IMR-90 (cell line): ENCODE results near the gene SLC26A5. TPM values are rescaled to one million over a fixed set of nuclear protein-coding genes. Genes with fewer than 3 reads are reported as not detected.

ENCODE experiments used
- ATAC-seq: fragments of 200-7000 bp; cut with Tn5 transposase; 2 replicates; pipeline ENCODE4 v1.9.1; 2020; ENCODE audit warnings: low read depth, mild to moderate bottlenecking, moderate library complexity
- BruUV-seq: library from RNA; stranded (reverse); fragments of 400-500 nt; replicated peaks from 2 replicates; lab custom pipeline; 2021; lab: Mats Ljungman, UMichigan
- CTCF ChIA-PET: fragments of 300-600 bp; formaldehyde crosslinking; extraction: SDS; loops from one replicate; lab custom pipeline; 2021; ENCODE audit warnings: antibody characterized with exemption; lab: Yijun Ruan, JAX
- POLR2A ChIA-PET: fragments of 300-600 bp; sonication (Branson Sonifier 250); formaldehyde crosslinking; loops from one replicate; lab custom pipeline; 2022; ENCODE audit warnings: antibody characterized with exemption; ENCODE audit not compliant: unreplicated experiment; lab: Charles Lee
- DNase-seq: peaks from one replicate; pipeline ENCODE4 v3.0.0; 2013
- H2AFZ ChIP-seq: replicated peaks from 2 replicates; pipeline ENCODE3; 2013; ENCODE audit warnings: low read length, mild to moderate bottlenecking; ENCODE audit not compliant: poor library complexity
- H2AK5ac ChIP-seq: 2 replicates; pipeline ENCODE4 v1.6.1; 2013; ENCODE audit warnings: low read depth, low read length, inconsistent platforms
- H2AK9ac ChIP-seq: replicated peaks from 2 replicates; pipeline ENCODE3; 2013; ENCODE audit warnings: mild to moderate bottlenecking, low read depth, low read length, moderate library complexity; ENCODE audit not compliant: poor library complexity
- H2BK120ac ChIP-seq: 2 replicates; pipeline ENCODE4 v1.6.1; 2013; ENCODE audit warnings: low read depth, low read length, inconsistent platforms
- H2BK15ac ChIP-seq: 3 replicates; pipeline ENCODE4 v1.6.1; 2013; ENCODE audit warnings: low read depth, low read length, inconsistent platforms
- H2BK20ac ChIP-seq: 2 replicates; pipeline ENCODE4 v1.6.1; 2013; ENCODE audit warnings: low read depth, mild to moderate bottlenecking, inconsistent platforms, low read length, moderate library complexity
- H2BK5ac ChIP-seq: 2 replicates; pipeline ENCODE4 v1.6.1; 2013; ENCODE audit warnings: mild to moderate bottlenecking, low read depth, low read length, inconsistent platforms; ENCODE audit not compliant: poor library complexity, severe bottlenecking
- H3K14ac ChIP-seq: replicated peaks from 2 replicates; pipeline ENCODE4 v1.6.1; 2013; ENCODE audit warnings: low read depth, low read length, inconsistent platforms
- H3K18ac ChIP-seq: 2 replicates; pipeline ENCODE4 v1.6.1; 2013; ENCODE audit warnings: low read depth, low read length, control low read depth
- H3K23ac ChIP-seq: 2 replicates; pipeline ENCODE4 v1.6.1; 2013; ENCODE audit warnings: low read depth, low read length, inconsistent platforms
- H3K27ac ChIP-seq: 2 replicates; pipeline ENCODE4 v1.5.1; 2013; ENCODE audit warnings: mild to moderate bottlenecking, control low read depth, low read length; ENCODE audit not compliant: insufficient read depth
- H3K27me3 ChIP-seq: 2 replicates; pipeline ENCODE4 v1.6.1; 2013; ENCODE audit warnings: low read length; ENCODE audit not compliant: control insufficient read depth, insufficient read depth
- H3K36me3 ChIP-seq: 2 replicates; pipeline ENCODE4 v1.6.1; 2013; ENCODE audit warnings: low read length, mixed read lengths; ENCODE audit not compliant: control insufficient read depth, insufficient read depth
- H3K4ac ChIP-seq: 2 replicates; pipeline ENCODE4 v1.6.1; 2013; ENCODE audit warnings: low read depth, low read length, inconsistent platforms
- H3K4me1 ChIP-seq: 2 replicates; pipeline ENCODE4 v1.6.1; 2013; ENCODE audit warnings: low read length, mixed read lengths; ENCODE audit not compliant: control insufficient read depth, insufficient read depth
- H3K4me2 ChIP-seq: 2 replicates; pipeline ENCODE4 v1.6.1; 2013; ENCODE audit warnings: low read depth, mild to moderate bottlenecking, control low read depth, low read length, moderate library complexity
- H3K4me3 ChIP-seq: 2 replicates; pipeline ENCODE4 v1.5.1; 2013; ENCODE audit warnings: low read depth, mild to moderate bottlenecking, control low read depth, low read length, moderate library complexity; ENCODE audit not compliant: insufficient read depth
- H3K56ac ChIP-seq: 2 replicates; pipeline ENCODE4 v1.6.1; 2013; ENCODE audit warnings: low read length, inconsistent platforms; ENCODE audit not compliant: insufficient read depth; ENCODE audit errors: extremely low read depth
- H3K79me1 ChIP-seq, 2 experiments: 2 replicates each; pipeline ENCODE4 v1.6.1; 2013; ENCODE audit warnings: low read length in 2 of 2, inconsistent platforms in 1 of 2, low read depth in 1 of 2
- H3K9ac ChIP-seq: 2 replicates; pipeline ENCODE4 v1.6.1; 2013; ENCODE audit warnings: low read depth, low read length, control low read depth
- H3K9me1 ChIP-seq: 2 replicates; pipeline ENCODE4 v1.6.1; 2013; ENCODE audit warnings: low read length, inconsistent platforms; ENCODE audit not compliant: insufficient read depth
- H3K9me3 ChIP-seq: 2 replicates; pipeline ENCODE4 v1.6.1; 2013; ENCODE audit warnings: low read length; ENCODE audit not compliant: control insufficient read depth, insufficient read depth
- H4K20me1 ChIP-seq: 2 replicates; pipeline ENCODE4 v1.6.1; 2013; ENCODE audit warnings: low read length, inconsistent platforms; ENCODE audit not compliant: insufficient read depth
- H4K5ac ChIP-seq: 2 replicates; pipeline ENCODE4 v1.6.1; 2013; ENCODE audit warnings: mild to moderate bottlenecking, low read depth, low read length, control low read depth
- H4K8ac ChIP-seq, 2 experiments: 2 replicates each; pipeline ENCODE4 v1.6.1; 2013; ENCODE audit warnings: low read depth in 2 of 2, low read length in 2 of 2, control low read depth in 1 of 2, inconsistent platforms in 1 of 2
- H4K91ac ChIP-seq: 2 replicates; pipeline ENCODE4 v1.6.1; 2013; ENCODE audit warnings: low read depth, low read length, inconsistent platforms; ENCODE audit not compliant: insufficient read depth
- BHLHE40 ChIP-seq: fragments of 150-350 bp; IDR thresholded peaks from 2 replicates; pipeline ENCODE4 v1.6.1; 2016; ENCODE audit warnings: mild to moderate bottlenecking, low read depth, low read length
- CEBPB ChIP-seq: IDR thresholded peaks from 2 replicates; pipeline ENCODE4 v1.6.1; 2012; ENCODE audit warnings: low read depth, low read length, improper control_type of control experiment
- CHD1 ChIP-seq: IDR thresholded peaks from 2 replicates; pipeline ENCODE4 v1.6.1; 2012; ENCODE audit warnings: low read depth, low read length, improper control_type of control experiment
- CTCF ChIP-seq: conservative IDR thresholded peaks from 2 replicates; pipeline ENCODE4 v1.5.1; 2012; ENCODE audit warnings: mild to moderate bottlenecking, low read depth, low read length, improper control_type of control experiment
- ELK1 ChIP-seq: fragments of 150-350 bp; IDR thresholded peaks from 2 replicates; pipeline ENCODE4 v1.6.1; 2016; ENCODE audit warnings: low read depth, mild to moderate bottlenecking, low read length, moderate library complexity, borderline replicate concordance
- FOS ChIP-seq: fragments of 150-350 bp; IDR thresholded peaks from 2 replicates; pipeline ENCODE4 v1.6.1; 2016; ENCODE audit warnings: low read depth, low read length
- MAFK ChIP-seq: IDR thresholded peaks from 2 replicates; pipeline ENCODE4 v1.6.1; 2012; ENCODE audit warnings: low read depth, low read length, improper control_type of control experiment
- MAZ ChIP-seq: IDR thresholded peaks from 2 replicates; pipeline ENCODE4 v1.6.1; 2012; ENCODE audit warnings: low read depth, mild to moderate bottlenecking, low read length, improper control_type of control experiment, moderate library complexity, borderline replicate concordance
- MXI1 ChIP-seq: IDR thresholded peaks from 2 replicates; pipeline ENCODE4 v1.6.1; 2012; ENCODE audit warnings: low read depth, mild to moderate bottlenecking, low read length, moderate library complexity, borderline replicate concordance
- NFE2L2 ChIP-seq: fragments of 150-350 bp; IDR thresholded peaks from 2 replicates; pipeline ENCODE4 v1.6.1; 2016; ENCODE audit warnings: low read depth, mild to moderate bottlenecking, low read length
- POLR2A ChIP-seq: IDR thresholded peaks from 2 replicates; pipeline ENCODE4 v1.6.1; 2012; ENCODE audit warnings: mild to moderate bottlenecking, low read depth, low read length
- RCOR1 ChIP-seq: IDR thresholded peaks from 2 replicates; pipeline ENCODE4 v1.6.1; 2012; ENCODE audit warnings: mild to moderate bottlenecking, low read length, improper control_type of control experiment; ENCODE audit not compliant: insufficient replicate concordance
- RFX5 ChIP-seq: IDR thresholded peaks from 2 replicates; pipeline ENCODE4 v1.8.0; 2012; ENCODE audit warnings: low read depth, mild to moderate bottlenecking, low read length, moderate library complexity
- SMC3 ChIP-seq: fragments of 150-350 bp; IDR thresholded peaks from 2 replicates; pipeline ENCODE4 v1.6.1; 2016; ENCODE audit warnings: low read depth, mild to moderate bottlenecking, antibody characterized with exemption, low read length, moderate library complexity
- USF2 ChIP-seq: fragments of 150-350 bp; IDR thresholded peaks from 2 replicates; pipeline ENCODE4 v1.6.1; 2017; ENCODE audit warnings: mild to moderate bottlenecking, antibody characterized with exemption, low read length, low read depth
- WGBS, 2 experiments: methylation state at CpG; one replicate each; pipeline versions ENCODE4 v1.1.5 to v1.1.7; 2013; ENCODE audit warnings: missing lambda C conversion rate in 2 of 2; ENCODE audit not compliant: insufficient read length in 1 of 2; ENCODE audit errors: extremely low coverage in 2 of 2; 5-methylcytosine and 5-hydroxymethylcytosine counted together
- dilution Hi-C: fragments of 300-500 bp; cut with HindIII; formaldehyde crosslinking; loops from one replicate; pipeline ENCODE4 v1.14.3; 2018; ENCODE audit warnings: low sequenced_read_pairs; ENCODE audit not compliant: unreplicated experiment
- in situ Hi-C: fragments of 300-500 bp; cut with MboI; formaldehyde crosslinking; loops from 3 replicates; pipeline ENCODE4 v1.14.3; 2019; ENCODE audit warnings: low sequenced_read_pairs, inconsistent platforms, mixed read lengths
- intact Hi-C: fragments of 100-400 bp; cut with micrococcal nuclease; formaldehyde crosslinking; loops from 2 replicates; pipeline ENCODE4 v1.10.0; 2022
- polyA plus RNA-seq, 3 experiments: library from polyadenylated mRNA; depleted of rRNA; stranded (reverse); fragments of >200 nt; gene quantifications; 2 replicates each; pipeline ENCODE4 v1.2.3, GENCODE V29; 2012; ENCODE audit warnings: low replicate concordance in 1 of 3
- total RNA-seq: library from RNA; depleted of rRNA; stranded (reverse); fragments of >200 nt; gene quantifications from 2 replicates; pipeline ENCODE4 v1.2.3, GENCODE V29; 2012

Gene SLC26A5
- total and polyA plus RNA-seq, 2 of the 4 experiments (the other 2 are of a cell fraction): not detected

DNA sequence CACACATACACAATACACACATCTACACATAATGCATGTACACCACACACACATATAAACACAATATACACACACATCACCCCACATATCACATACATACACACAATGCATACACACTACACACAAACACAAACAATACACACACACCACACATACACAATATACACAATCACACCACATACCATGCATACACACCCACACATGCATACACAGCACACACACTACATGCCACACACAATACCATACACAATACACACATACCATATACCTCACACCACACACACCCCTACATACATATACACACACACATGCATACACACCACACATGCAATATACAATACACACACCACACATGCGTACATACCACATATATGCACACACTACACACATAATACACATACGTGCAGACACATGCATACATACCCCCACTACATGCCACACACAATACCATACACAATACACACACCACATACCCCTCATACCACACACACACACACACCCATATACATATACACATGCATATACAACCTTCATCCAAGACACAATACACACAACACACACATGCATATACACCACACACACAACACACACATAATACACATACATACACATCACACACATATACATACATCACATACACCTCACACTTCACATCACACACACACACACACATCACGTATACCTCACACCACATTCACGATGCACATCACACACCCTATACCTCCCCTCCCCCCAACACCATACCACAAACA lies 64.6 kb downstream of the SLC26A5 start:
- Histone ChIP-seq H2BK15ac (no peak overlapping the region), H3K9ac (no peak overlapping the region), H4K91ac (no peak overlapping the region), H2BK20ac (no peak overlapping the region), H3K4me3 (no peak overlapping the region), H3K9me1 (peaks cover 8% of the 10 kb centered on the region; the same call in 1 of the 2 replicates), H3K9me3 (no peaks in the 10 kb centered on the region), H3K27ac (no peak overlapping the region), H4K5ac (no peak overlapping the region), H3K4me1 (no peaks in the 10 kb centered on the region; the same call in 1 of the 2 replicates), H4K8ac (no peak overlapping the region), H3K36me3 (no peaks in the 10 kb centered on the region), H3K18ac (no peak overlapping the region), H3K4ac (no peak overlapping the region), H3K79me1 (no peaks in the 10 kb centered on the region), H3K27me3 (peaks cover 7% of the 10 kb centered on the region), H2BK120ac (no peak overlapping the region), H2AK9ac (no peak overlapping the region), H3K14ac (no peak overlapping the region; the same call in 1 of the 2 replicates), H3K4me2 (no peak overlapping the region), H3K23ac (no peak overlapping the region), H4K20me1 (no peaks in the 10 kb centered on the region), H2BK5ac (peak overlapping the region; percentile 78), H3K56ac (no peak overlapping the region), H2AFZ (no peak overlapping the region), H2AK5ac (no peak overlapping the region)
- 67 to 100% methylated on average over 2 of the region's 4 CpGs for WGBS, 2 experiments
- intact Hi-C loops: no loop called here
- TF ChIP-seq CHD1: no peak
- TF ChIP-seq POLR2A: no peak
- TF ChIP-seq BHLHE40: no peak
- no peak for TF ChIP-seq ELK1
- TF ChIP-seq USF2: no peak
- no peak for TF ChIP-seq CTCF
- no peak for TF ChIP-seq MXI1
- TF ChIP-seq NFE2L2: no peak
- no peak for TF ChIP-seq RCOR1
- TF ChIP-seq RFX5: no peak
- TF ChIP-seq CEBPB: no peak
- no peak for TF ChIP-seq SMC3
- no peak for TF ChIP-seq MAFK
- no peak for TF ChIP-seq FOS
- no peak for TF ChIP-seq MAZ
- ChIA-PET CTCF (no interaction called here), POLR2A (no interaction called here)
- in situ Hi-C loops: no loop called here
- dilution Hi-C loops: no loop called here
- DNase-seq (no peak), ATAC-seq (no peak)
- BruUV-seq: no TSS peak
